Ovary (tissue), 9 donors: ENCODE measurements around the gene JADE3. TPM values are rescaled to one million over a fixed set of nuclear protein-coding genes. Genes with fewer than 3 reads are reported as not detected.

ENCODE experiments used
- DNase-seq, 5 donors: peaks; one replicate each; pipeline ENCODE4 v3.0.0-alpha.2; 2019 to 2020
- H3K27ac ChIP-seq, 2 donors: fragments of 200-600 bp; one replicate each; pipeline versions ENCODE4 v1.5.1 to v1.8.0; 2019 to 2022
- H3K27me3 ChIP-seq: fragments of 200-600 bp; one replicate; pipeline ENCODE4 v1.8.0; 2022
- H3K36me3 ChIP-seq: fragments of 200-600 bp; sonication (generic); one replicate; pipeline ENCODE4 v1.5.1; 2019
- H3K4me1 ChIP-seq: one replicate; pipeline ENCODE4 v1.8.1; 2013; ENCODE audit warnings: mild to moderate bottlenecking, moderate library complexity; ENCODE audit not compliant: insufficient read depth
- H3K4me3 ChIP-seq: fragments of 200-600 bp; sonication (generic); one replicate; pipeline ENCODE4 v1.5.1; 2017
- H3K9me3 ChIP-seq, 2 donors: fragments of 200-600 bp in 1 of 2; sonication (generic) in 1 of 2; one replicate each; pipeline versions ENCODE4 v1.5.1 to v1.8.1; 2013 to 2019; ENCODE audit warnings: mild to moderate bottlenecking in 1 of 2, moderate library complexity in 1 of 2
- EP300 ChIP-seq: sonication (generic); formaldehyde crosslinking; IDR thresholded peaks from one replicate; pipeline ENCODE4 v1.6.1; 2017; ENCODE audit warnings: antibody characterized with exemption
- POLR2A ChIP-seq: fragments of 450-650 bp; IDR thresholded peaks from one replicate; pipeline ENCODE4 v1.6.1; 2017; ENCODE audit warnings: antibody characterized with exemption, mild to moderate bottlenecking, moderate library complexity
- WGBS, 3 donors: extraction: QIAGEN DNeasy Blood & Tissue Kit in 1 of 3; methylation state at CpG; one replicate each; pipeline versions ENCODE4 v1.1.5 to v1.1.7; 2013 to 2017; 5-methylcytosine and 5-hydroxymethylcytosine counted together
- intact Hi-C, 4 donors: fragments of 100-400 bp; cut with DNase I; formaldehyde crosslinking; loops; one replicate each; pipeline versions ENCODE4 v1.11.0 to v1.15.1; 2022 to 2023
- polyA plus RNA-seq, 2 donors: library from polyadenylated mRNA; stranded (reverse); fragments of 200-250 nt in 1 of 2; fragments of 350-450 nt in 1 of 2; fragmentation: Illumina TruSeq in 1 of 2; extraction: RNeasy Lipid Tissue Mini Kit (QIAGEN cat#74804) in 1 of 2; gene quantifications; one replicate each; pipeline ENCODE4 v1.2.3, GENCODE V29; 2013 to 2014
- total RNA-seq, 7 donors: library from RNA; depleted of rRNA in 2 of 7; stranded (reverse); fragments of >200 nt in 2 of 7; fragmentation: NEBNext Ultra II Directional in 3 of 7; extraction: Animal tissue kit (Norgen Biotek cat#: 25700) in 3 of 7; gene quantifications; one replicate each; pipeline versions ENCODE4 v1.1.0 to v1.2.4, GENCODE V29; 2016 to 2023
- TF ChIP-seq, protein P1 (sequence below), 3 donors: fragments of 450-650 bp in 2 of 3; fragments of 200-600 bp in 1 of 3; IDR thresholded peaks; one replicate each; pipeline versions ENCODE4 v1.5.1 to v1.8.0; 2016 to 2022; ENCODE audit warnings: antibody characterized with exemption in 3 of 3, mild to moderate bottlenecking in 1 of 3
- donor health status: DM: no; HTN: no; CAD: no; lungs with moderate emphysema.
- donor health status: DM: no; HTN: no; CAD: no.
- donor health status: Bipolar disorder and iron deficiency.
- donor health status: DM: yes; HTN: yes; CAD: no.
- donor health status: DM: no; HTN: no; CAD: no.
- donor health status: DM: yes; HTN: yes; CAD: no.

Gene JADE3
- total and polyA plus RNA-seq, 9 donors, result 5.2 to 27.8 (median 9.7) TPM

DNA sequence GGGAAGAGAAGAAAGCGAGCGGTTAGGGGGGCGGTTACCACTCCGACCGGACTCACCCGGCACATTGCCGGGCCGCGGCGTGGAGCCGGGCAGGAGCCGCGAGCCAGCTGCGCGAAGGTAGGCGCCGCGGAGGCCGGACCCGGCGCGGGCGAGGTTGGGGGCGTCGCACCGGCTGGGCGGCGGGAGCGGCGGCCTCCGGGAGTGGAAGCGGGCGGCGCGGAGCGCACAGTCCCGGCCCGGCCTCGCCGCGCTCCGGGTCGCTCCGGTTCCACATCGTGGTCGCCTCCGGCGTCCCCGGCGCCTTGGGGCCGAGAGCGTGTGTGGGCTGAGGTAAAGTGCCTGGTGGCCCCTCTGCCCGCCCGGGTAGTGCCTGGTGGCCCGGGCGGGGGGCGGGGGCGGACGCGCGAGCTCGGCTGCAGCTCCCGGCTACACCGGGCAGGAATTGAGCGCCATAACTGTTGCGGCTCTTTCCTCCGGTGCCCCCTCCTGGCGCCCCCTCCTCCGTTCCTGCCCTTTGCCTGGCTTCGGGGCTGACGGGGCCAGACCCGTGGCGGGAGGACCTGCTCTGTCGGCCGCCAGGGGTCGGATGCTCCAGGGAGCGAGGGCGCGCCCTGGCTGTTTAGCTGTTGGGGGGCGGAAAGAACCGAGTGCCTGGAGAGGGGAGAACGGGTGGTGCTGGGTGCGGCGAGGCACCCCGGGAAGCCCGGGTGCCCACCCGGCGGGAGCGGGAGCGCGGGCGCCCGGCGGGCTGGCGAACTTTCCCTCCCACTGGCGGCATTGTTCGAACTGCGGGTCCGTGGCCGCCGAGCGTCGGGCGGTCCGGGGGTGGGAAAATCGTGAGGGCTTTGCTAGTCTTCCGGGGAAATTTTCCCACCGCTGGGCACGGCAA, 626 bp downstream of the JADE3 start:
- Histone ChIP-seq H3K27me3 (no peaks in the 10 kb centered on the region), H3K4me3 (peak overlapping the region; percentile 66), H3K36me3 (no peaks in the 10 kb centered on the region), H3K27ac (peak overlapping the region in 1 of 2 donors; percentile 57), H3K9me3 (no peaks in the 10 kb centered on the region), H3K4me1 (no peaks in the 10 kb centered on the region)
- TF ChIP-seq EP300, result no peak
- TF ChIP-seq, protein P1, sequence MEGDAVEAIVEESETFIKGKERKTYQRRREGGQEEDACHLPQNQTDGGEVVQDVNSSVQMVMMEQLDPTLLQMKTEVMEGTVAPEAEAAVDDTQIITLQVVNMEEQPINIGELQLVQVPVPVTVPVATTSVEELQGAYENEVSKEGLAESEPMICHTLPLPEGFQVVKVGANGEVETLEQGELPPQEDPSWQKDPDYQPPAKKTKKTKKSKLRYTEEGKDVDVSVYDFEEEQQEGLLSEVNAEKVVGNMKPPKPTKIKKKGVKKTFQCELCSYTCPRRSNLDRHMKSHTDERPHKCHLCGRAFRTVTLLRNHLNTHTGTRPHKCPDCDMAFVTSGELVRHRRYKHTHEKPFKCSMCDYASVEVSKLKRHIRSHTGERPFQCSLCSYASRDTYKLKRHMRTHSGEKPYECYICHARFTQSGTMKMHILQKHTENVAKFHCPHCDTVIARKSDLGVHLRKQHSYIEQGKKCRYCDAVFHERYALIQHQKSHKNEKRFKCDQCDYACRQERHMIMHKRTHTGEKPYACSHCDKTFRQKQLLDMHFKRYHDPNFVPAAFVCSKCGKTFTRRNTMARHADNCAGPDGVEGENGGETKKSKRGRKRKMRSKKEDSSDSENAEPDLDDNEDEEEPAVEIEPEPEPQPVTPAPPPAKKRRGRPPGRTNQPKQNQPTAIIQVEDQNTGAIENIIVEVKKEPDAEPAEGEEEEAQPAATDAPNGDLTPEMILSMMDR (IDR thresholded peaks at IDR 0.05), result peak in 2 of 3 donors; percentile 40 to 48
- no peak for TF ChIP-seq POLR2A
- intact Hi-C loops, result no loop called here
- 42 to 47% (median 44%) methylated on average over 98 to 109 of the region's 109 CpGs for WGBS, 3 donors
- DNase-seq, result peak; percentile 26 to 63 (median 43)

DNA sequence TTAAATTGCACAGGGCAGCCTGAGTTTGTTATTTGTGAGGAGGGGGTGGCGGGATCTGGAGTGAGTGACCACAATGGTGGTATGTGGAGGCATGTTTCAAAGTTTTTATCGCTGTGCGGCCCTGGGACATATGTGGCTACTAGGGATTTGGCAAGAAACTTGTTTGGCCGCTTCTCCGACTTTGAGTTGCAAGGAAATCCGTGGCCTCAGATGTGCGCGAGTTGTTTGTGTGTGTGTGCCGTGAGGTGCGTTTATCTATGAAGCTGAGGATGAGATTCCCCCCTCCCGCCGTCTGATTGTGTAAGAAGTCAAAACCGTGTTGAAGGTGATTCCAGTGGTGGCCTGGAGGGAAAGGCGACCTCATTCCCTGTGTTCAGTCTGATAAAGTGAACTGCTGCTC, 1.4 kb downstream of the JADE3 start:
- Histone ChIP-seq H3K36me3 (no peaks in the 10 kb centered on the region), H3K27ac (no peak overlapping the region), H3K27me3 (no peaks in the 10 kb centered on the region), H3K4me1 (no peaks in the 10 kb centered on the region), H3K9me3 (no peaks in the 10 kb centered on the region), H3K4me3 (peak overlapping the region; percentile 66)
- peak; percentile 22 to 36 (median 28) for DNase-seq
- intact Hi-C loops, result no loop called here
- 27 to 37% (median 30%) methylated on average over 14 of the region's 14 CpGs for WGBS, 3 donors
- TF ChIP-seq POLR2A, result no peak
- TF ChIP-seq EP300, result no peak
- TF ChIP-seq, protein P1 (IDR thresholded peaks at IDR 0.05), result no peak

DNA sequence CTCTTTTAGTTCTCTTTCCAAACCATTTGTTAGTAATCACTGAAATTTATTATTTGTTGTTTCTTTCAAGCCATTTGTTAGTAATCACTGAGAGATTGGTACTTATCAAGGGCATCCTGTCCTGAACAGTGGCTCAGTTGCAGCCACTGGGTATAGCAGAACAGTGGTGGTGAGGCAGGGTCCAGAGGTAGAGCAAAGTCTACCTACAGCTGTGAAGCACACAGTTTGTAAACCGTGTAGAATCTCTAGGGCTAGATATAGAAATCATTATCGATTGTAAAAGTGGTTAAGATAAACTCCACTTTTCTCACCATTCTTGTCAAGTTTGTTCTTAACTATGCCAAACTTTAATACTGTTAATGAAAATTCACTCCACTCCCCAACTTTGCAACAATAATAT, 4.1 kb downstream of the JADE3 start:
- no peak for TF ChIP-seq POLR2A
- intact Hi-C loops, result no loop called here
- Histone ChIP-seq H3K36me3 (no peaks in the 10 kb centered on the region), H3K9me3 (no peaks in the 10 kb centered on the region), H3K27ac (no peak overlapping the region), H3K4me1 (no peaks in the 10 kb centered on the region), H3K4me3 (no peak overlapping the region), H3K27me3 (no peaks in the 10 kb centered on the region)
- no peak for DNase-seq
- WGBS, 3 donors, result 61 to 64% (median 62%) methylated on average over 2 of the region's 2 CpGs

DNA sequence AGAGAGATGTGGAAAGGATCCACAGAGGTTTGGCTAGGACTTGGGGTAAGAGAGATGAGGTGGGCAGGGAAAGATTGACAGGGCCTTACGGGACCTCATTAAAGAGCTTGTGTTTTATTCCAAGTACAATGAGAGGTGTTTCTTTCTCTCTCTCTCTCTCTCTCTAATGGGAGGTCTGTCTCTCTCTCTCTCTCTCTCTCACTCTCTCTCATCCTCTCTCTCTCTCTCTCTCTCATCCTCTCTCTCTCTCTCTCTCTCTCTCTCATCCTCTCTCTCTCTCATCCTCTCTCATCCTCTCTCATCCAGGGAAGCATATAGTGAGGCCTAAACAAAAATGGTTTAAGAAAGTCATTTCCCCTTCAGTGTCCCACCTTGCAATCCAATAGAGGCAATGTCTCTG, 5.4 kb downstream of the JADE3 start:
- no peaks in the 10 kb centered on the region for H3K9me3 ChIP-seq
- H3K27ac ChIP-seq, result no peak overlapping the region
- WGBS, 3 donors, result 89 to 91% (median 89%) methylated on average over 1 of the region's 1 CpG
- no peak for TF ChIP-seq EP300
- TF ChIP-seq, protein P1 (IDR thresholded peaks at IDR 0.05), result no peak
- TF ChIP-seq POLR2A, result no peak
- no peaks in the 10 kb centered on the region for H3K27me3 ChIP-seq
- no peaks in the 10 kb centered on the region for H3K4me1 ChIP-seq
- H3K36me3 ChIP-seq, result no peaks in the 10 kb centered on the region
- no peak for DNase-seq
- intact Hi-C loops, result no loop called here
- H3K4me3 ChIP-seq, result no peak overlapping the region

DNA sequence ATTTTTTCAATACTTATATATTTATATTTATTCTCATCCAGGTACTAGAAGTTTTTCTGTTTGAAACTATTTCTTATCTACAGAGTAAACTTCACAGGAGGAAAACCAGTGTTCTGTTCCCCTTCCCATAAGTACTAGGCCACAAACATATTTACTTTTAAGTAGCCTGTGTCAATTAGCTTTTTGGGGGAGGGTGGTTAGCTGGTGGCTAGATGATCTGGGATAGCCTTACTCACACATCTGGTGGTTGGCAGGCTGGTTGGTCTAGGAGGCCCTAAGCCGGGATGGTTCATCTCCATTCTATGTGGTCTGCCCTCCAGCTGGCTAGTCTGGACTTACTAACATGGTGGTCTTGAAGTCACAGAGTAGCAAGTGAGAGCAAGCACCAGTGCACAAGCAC, 6.2 kb downstream of the JADE3 start:
- no peak overlapping the region for H3K27ac ChIP-seq
- DNase-seq, result no peak
- H3K9me3 ChIP-seq, result no peaks in the 10 kb centered on the region
- H3K36me3 ChIP-seq, result no peaks in the 10 kb centered on the region
- WGBS, 3 donors, result 96 to 100% (median 100%) methylated on average over 1 of the region's 1 CpG
- TF ChIP-seq POLR2A (no peak), EP300 (no peak)
- TF ChIP-seq, protein P1 (IDR thresholded peaks at IDR 0.05), result no peak
- H3K4me1 ChIP-seq, result no peaks in the 10 kb centered on the region
- H3K27me3 ChIP-seq, result no peaks in the 10 kb centered on the region
- no peak overlapping the region for H3K4me3 ChIP-seq
- intact Hi-C loops, result no loop called here
